HG03139 (cell line): ENCODE results near the gene CHST5.

Experiments used
- ATAC-seq: cut with Tn5 transposase; IDR thresholded peaks from one replicate; pipeline ENCODE4 v1.9.1; 2021; ENCODE audit not compliant: unreplicated experiment

The CHST5 gene

DNA sequence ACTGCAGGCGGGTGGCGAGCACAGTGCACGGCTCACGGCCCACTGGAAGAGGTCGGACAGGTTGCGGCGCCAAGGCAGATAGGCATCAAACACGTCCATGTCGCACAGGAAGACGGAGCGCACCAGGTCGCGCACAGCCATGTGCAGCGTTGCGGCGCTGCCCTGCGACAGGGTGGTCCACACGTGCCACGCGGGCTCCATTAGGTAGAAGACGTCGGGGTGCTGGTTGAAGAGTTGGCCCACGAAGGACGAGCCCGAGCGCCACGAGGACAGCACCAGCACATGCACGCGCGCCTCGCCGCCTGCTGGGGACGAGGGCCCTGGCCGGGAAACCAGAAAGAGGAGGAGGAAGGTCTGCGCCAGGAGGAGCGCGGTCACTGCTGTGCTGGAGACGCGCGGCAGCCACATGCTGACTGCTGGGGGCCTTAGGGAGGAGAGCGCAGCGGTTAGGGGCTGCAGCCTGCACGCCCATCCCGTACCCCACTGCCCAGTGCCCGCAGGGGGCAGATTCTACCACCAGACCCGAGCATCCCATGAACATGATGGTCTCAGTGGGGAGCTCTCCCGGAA lies 56.4 kb downstream of the CHST5 start:
- no peak for ATAC-seq
